SK-N-MC (cell line): ENCODE measurements around the gene OR10H2.
"Not testable (repeated sequence)": the region's sequence is repeated elsewhere in the genome, so short reads cannot be mapped to it uniquely, and the experiment has no call there.

Experiments
- DNase-seq: peaks from one replicate; pipeline ENCODE4 v3.0.0-alpha.2; 2011; ENCODE audit warnings: low read depth, low spot score
- H3K27ac ChIP-seq: fragments of 200-600 bp; sonication (generic); 2 replicates; pipeline ENCODE4 v1.5.1; 2016; ENCODE audit warnings: mixed run types
- H3K36me3 ChIP-seq: fragments of 200-600 bp; sonication (generic); 2 replicates; pipeline ENCODE4 v1.6.1; 2017; ENCODE audit warnings: antibody characterized with exemption, low read length, mixed read lengths; ENCODE audit not compliant: insufficient read depth
- H3K4me3 ChIP-seq: fragments of 200-600 bp; sonication (generic); 2 replicates; pipeline ENCODE4 v1.5.1; 2016
- H3K9ac ChIP-seq: fragments of 200-600 bp; sonication (generic); 2 replicates; pipeline ENCODE4 v1.8.0; 2017; ENCODE audit warnings: mixed run types, mixed read lengths; ENCODE audit not compliant: insufficient read length
- H3K9me3 ChIP-seq: fragments of 200-600 bp; sonication (generic); 2 replicates; pipeline ENCODE4 v1.6.1; 2017; ENCODE audit warnings: low read depth, mild to moderate bottlenecking, antibody characterized with exemption, low read length, moderate library complexity, mixed read lengths
- EZH2 ChIP-seq: fragments of 200-600 bp; sonication (generic); IDR thresholded peaks from one replicate; pipeline ENCODE4 v1.6.1; 2017; ENCODE audit warnings: antibody characterized with exemption
- FOXP2 ChIP-seq: optimal IDR thresholded peaks from 2 replicates; pipeline ENCODE3; 2011; ENCODE audit warnings: mild to moderate bottlenecking, moderate library complexity; ENCODE audit not compliant: insufficient read depth; ENCODE audit errors: extremely low read length, control extremely low read depth
- POLR2AphosphoS5 ChIP-seq: IDR thresholded peaks from 2 replicates; pipeline ENCODE4 v1.6.1; 2012; ENCODE audit warnings: mild to moderate bottlenecking, low read depth, low read length, borderline replicate concordance

The OR10H2 gene, protein sequence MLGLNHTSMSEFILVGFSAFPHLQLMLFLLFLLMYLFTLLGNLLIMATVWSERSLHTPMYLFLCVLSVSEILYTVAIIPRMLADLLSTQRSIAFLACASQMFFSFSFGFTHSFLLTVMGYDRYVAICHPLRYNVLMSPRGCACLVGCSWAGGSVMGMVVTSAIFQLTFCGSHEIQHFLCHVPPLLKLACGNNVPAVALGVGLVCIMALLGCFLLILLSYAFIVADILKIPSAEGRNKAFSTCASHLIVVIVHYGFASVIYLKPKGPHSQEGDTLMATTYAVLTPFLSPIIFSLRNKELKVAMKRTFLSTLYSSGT

DNA sequence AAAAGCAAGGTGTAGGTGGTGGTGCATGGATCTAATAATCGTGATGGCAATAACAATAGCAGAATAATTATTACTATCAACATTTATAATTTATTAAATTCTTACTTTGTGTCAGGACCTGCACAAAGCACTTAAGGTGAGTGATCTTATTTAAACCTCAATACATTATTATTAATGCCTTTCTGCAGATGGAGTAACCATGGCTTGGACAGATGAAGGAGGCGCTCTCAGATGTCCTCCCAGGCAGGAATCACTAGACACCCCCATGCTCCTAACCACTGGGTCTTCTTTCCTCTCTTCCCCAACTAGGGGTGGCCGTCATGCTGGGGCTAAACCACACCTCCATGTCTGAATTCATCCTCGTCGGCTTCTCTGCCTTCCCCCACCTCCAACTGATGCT lies at the start of gene OR10H2:
TSS of gene OR10H2 (plus strand) at position 301 of the 400 bp plus-strand sequence. CDS start at position 321, 20 bp downstream.
- no peak within 1 kb of the TSS for H3K4me3 ChIP-seq
- no peak for TF ChIP-seq POLR2AphosphoS5
- no peak for TF ChIP-seq FOXP2
- no peak for TF ChIP-seq EZH2
- H3K27ac ChIP-seq = no peak within 1 kb of the TSS
- H3K36me3 ChIP-seq = no peaks in the 10 kb centered on the region
- H3K9ac ChIP-seq = no peak within 1 kb of the TSS
- H3K9me3 ChIP-seq = no peaks in the 10 kb centered on the region
- DNase-seq = no peak

- TF ChIP-seq FOXP2 = no peak
- TF ChIP-seq POLR2AphosphoS5 = no peak
- TF ChIP-seq EZH2 = no peak
Measured at GRCh38 chr19:15679089-15679488, 48.7 kb upstream of the OR10H2 start.

GRCh38 chr19:15679865-15680264 lies 48.0 kb upstream of the OR10H2 start:
- not testable (repeated sequence) for H3K4me3 ChIP-seq, H3K9ac ChIP-seq, H3K9me3 ChIP-seq, H3K27ac ChIP-seq, DNase-seq, H3K36me3 ChIP-seq

More at GRCh38 chr19:15679089-15679488, 48.7 kb upstream of the OR10H2 start:
- Histone ChIP-seq H3K36me3 (no peaks in the 10 kb centered on the region), H3K4me3 (no peak overlapping the region), H3K9ac (no peak overlapping the region), H3K27ac (no peak overlapping the region), H3K9me3 (no peaks in the 10 kb centered on the region)
- DNase-seq = no peak

GRCh38 chr19:15680478-15681322 lies 47.1 kb upstream of the OR10H2 start:
- H3K9ac ChIP-seq = no peak overlapping the region
- TF ChIP-seq POLR2AphosphoS5 (no peak), EZH2 (no peak), FOXP2 (no peak)
- H3K9me3 ChIP-seq = no peaks in the 10 kb centered on the region
- no peak overlapping the region for H3K4me3 ChIP-seq
- H3K27ac ChIP-seq = no peak overlapping the region
- no peaks in the 10 kb centered on the region for H3K36me3 ChIP-seq
- DNase-seq = no peak

DNA sequence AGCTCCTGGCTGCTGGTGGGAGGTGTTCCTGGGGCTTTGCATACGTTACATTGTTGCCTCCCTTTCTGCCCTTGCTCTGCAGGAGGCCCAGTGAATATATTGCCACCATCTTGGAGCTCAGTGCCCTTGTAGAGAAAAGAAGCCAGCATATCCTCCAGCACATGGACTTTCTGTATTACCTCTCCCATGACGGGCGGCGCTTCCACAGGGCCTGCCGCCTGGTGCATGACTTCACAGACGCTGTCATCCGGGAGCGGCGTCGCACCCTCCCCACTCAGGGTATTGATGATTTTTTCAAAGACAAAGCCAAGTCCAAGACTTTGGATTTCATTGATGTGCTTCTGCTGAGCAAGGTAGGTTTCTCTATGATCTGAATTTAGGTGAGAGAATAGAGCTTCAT lies 44.4 kb upstream of the OR10H2 start:
- TF ChIP-seq EZH2 (no peak), FOXP2 (no peak), POLR2AphosphoS5 (no peak)
- no peaks in the 10 kb centered on the region for H3K9me3 ChIP-seq
- no peak for DNase-seq

DNA sequence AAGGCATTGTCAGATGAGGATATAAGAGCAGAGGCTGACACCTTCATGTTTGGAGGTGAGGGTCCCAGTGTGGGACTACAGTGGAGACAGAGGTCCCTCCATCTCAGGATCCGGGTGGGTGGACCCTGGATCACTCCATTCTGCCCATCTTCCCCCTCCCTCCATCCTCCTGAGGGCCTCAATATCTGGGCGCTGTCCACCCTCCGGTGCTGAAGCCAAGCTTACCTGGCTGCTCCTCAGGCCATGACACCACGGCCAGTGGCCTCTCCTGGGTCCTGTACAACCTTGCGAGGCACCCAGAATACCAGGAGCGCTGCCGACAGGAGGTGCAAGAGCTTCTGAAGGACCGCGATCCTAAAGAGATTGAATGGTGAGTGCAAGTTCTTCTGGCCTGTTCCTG lies 43.0 kb upstream of the OR10H2 start:
- DNase-seq = no peak
- Histone ChIP-seq H3K9me3 (no peaks in the 10 kb centered on the region), H3K36me3 (no peaks in the 10 kb centered on the region), H3K27ac (no peak overlapping the region), H3K4me3 (no peak overlapping the region), H3K9ac (no peak overlapping the region)
- TF ChIP-seq EZH2 (no peak), FOXP2 (no peak), POLR2AphosphoS5 (no peak)

More for the DNA sequence above, 44.4 kb upstream of the OR10H2 start:
- H3K36me3 ChIP-seq = no peaks in the 10 kb centered on the region
- H3K27ac ChIP-seq = no peak overlapping the region
- H3K4me3 ChIP-seq = no peak overlapping the region
- no peak overlapping the region for H3K9ac ChIP-seq

- Histone ChIP-seq H3K4me3 (no peak overlapping the region), H3K27ac (no peak overlapping the region), H3K36me3 (no peaks in the 10 kb centered on the region), H3K9me3 (no peaks in the 10 kb centered on the region), H3K9ac (no peak overlapping the region)
- TF ChIP-seq FOXP2 (no peak), EZH2 (no peak), POLR2AphosphoS5 (no peak)
- DNase-seq = no peak
Measured at GRCh38 chr19:15696654-15697194, 31.1 kb upstream of the OR10H2 start.

DNA sequence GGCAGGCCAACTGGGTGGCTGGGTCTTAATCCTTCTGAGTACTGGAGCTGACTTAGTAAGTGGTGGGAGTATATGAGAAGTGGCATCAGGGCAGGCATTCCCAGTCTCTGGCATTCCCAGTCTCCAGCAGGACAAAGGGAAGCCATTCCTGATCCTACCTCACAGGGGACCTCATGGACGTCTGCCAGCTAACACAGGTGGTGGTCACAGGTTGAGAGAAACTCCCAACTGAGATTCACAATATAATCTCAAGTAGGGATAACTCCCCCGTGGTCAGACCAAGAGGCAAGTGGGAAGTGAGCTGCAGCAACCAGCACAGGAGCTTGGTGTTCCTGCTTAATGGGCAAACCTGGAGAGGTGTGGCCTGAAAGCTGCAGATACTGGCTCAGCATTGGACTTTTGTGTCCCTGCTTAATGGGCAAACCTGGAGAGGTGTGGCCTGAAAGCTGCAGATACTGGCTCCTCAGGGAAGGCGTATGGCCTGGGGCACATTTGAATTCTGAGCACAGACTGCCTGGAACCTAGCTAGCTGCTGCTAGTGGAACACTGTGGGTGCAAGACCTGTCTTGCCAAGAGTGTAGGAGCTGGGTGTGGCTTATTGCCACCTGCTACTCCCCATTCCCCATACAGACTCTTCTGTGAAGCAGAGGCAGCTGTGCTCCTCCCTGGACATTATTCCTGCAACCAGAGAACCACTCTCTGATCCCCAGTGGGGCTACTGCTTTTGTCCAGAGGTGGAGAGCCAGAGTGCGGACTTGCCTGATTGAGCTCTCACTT lies 25.9 kb upstream of the OR10H2 start:
- Histone ChIP-seq H3K4me3 (no peak overlapping the region), H3K36me3 (no peaks in the 10 kb centered on the region), H3K9me3 (no peaks in the 10 kb centered on the region), H3K9ac (no peak overlapping the region), H3K27ac (no peak overlapping the region)
- TF ChIP-seq EZH2 = no peak
- TF ChIP-seq FOXP2 = no peak
- TF ChIP-seq POLR2AphosphoS5 = no peak
- DNase-seq = no peak
